GM12892 (cell line): ENCODE measurements around the gene DNAAF9.

Source experiments
- POLR2A ChIP-seq: IDR thresholded peaks from 2 replicates; pipeline ENCODE4 v1.6.1; 2011; ENCODE audit warnings: low read depth, low read length, control low read depth
- POLR2AphosphoS5 ChIP-seq: IDR thresholded peaks from 2 replicates; pipeline ENCODE4 v1.6.1; 2011; ENCODE audit warnings: low read depth, low read length, control low read depth
- TAF1 ChIP-seq: IDR thresholded peaks from 2 replicates; pipeline ENCODE4 v1.6.1; 2011; ENCODE audit warnings: low read depth, mild to moderate bottlenecking, control low read depth, low read length, borderline replicate concordance

DNA sequence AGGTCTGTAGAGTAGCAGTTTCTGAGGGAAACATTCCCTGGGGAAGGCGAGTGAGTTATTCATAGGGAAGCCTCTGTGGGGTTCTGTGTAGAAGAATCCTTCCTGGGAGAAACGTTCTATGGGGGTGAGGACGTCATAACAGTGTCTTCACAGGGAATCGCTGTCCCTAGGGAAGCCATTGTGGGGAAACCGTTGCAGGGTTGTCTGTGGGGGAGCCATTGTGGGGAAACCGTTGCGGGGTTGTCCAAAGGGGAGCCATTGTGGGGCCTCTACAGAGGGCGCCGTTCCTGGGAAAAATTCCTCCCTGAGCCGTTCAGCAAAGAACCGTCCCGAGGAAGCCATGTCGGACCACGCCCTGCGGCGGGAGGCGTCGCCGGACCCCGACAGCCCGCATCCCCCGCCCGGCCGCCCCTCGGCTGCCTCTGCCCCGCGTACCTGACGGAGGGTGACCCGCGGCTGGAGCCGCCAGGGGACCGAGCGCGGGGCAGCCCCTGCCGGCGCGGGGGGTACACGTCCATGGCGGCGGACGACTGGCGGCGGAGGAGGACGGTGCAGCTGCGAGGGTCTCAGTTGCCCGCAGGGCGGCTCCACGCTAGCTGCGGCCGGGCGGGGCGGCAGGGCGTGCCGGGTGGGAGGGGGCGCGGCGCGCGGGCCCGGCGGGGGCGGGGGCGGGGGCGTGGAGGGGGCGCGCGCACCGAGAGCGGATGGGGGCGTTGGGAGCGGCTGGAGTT is at the start of gene DNAAF9:
- TF ChIP-seq POLR2A (no peak), POLR2AphosphoS5 (no peak), TAF1 (no peak)
